GM19099 (cell line): Measurements from ENCODE around the gene PLD5.

ENCODE experiments used
- POLR2A ChIP-seq: IDR thresholded peaks from 3 replicates; pipeline ENCODE4 v1.6.1; 2011; ENCODE audit warnings: low read depth; ENCODE audit not compliant: insufficient read length; ENCODE audit errors: extremely low read depth

Gene PLD5

DNA sequence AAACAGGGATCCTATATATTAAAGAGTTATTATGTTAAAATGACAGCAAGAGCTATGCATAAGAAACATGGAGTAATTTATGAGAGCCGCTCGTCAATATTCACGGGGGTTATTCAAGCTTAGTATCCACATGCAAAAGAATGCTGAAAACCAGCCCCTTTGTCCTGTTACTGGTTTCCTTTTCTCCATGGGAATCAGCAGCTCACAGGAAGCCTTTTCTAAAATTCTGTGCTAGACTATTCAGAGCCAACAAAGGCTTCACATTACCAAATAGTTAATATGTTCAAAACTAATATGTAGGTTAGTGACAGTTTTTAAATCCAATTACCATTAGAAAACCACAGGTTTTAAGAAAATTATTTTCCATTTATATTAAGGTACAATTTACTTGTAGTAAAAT is 300.0 kb downstream of the PLD5 start:
- no peak for TF ChIP-seq POLR2A

DNA sequence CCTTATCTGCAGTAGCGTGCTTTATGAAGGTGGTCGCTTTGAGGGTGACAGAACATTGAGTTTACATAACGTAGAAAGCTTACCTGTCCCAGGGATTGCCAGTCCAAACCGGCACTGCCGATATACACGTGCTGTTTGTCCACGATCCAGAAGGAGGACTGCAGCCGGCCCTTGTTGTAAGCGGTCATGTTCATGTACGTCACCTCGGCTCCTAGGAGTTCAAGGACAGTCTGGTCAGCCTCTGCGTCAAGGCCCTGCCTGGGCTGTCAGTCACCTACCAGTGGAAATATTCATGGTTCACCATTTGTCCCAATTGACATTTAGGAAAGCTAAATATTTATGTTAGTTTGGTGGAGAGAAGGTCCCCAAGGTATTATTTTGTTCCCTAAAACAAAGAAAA is 304.6 kb downstream of the PLD5 start:
- no peak for TF ChIP-seq POLR2A

DNA sequence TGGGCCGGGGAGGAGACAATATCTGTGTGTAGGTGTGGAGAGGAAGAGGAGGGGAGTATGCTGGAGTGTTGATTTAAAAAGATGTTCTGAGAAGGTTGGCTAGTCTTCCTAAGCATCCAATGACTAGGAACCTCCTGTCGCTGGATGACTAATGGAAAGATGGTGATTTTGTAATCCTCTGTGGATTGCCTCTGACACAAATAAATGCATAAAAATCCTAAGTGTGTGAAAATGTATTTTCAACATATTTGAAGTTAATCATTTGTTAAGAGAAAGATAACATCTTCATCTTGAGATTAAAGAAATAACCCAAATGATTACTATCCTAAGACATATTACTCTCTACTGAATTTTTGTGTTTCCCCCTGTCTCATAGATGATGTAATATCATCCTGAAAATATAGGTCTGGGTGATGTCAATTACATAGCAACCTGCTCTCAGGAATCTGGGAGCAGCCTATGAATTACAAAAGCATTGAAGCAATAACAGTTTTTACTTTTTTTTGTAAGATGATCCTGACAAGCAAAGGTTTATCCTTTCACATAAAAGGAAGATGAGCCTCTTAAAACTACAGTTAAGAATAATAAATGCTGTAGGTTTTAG is 305.1 kb downstream of the PLD5 start:
- TF ChIP-seq POLR2A, result no peak

DNA sequence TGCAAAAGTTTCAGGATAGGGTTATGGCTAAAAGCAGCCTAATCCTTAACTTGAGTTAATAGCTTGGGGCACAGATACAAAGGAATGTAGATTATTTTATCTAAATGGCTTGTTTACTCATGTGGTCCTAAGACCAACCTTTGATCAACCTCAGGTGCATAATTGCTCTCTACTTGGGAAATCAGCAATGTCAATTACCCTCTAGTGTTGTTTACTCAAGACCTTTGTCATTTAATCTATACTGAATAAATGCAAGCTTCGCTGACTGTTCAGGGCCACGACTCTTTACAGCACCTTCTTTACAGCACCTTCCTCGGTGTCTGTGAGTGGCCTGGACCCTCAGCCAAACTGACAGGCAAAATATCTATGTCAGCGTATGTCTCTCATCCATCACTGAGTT is 308.1 kb downstream of the PLD5 start:
- TF ChIP-seq POLR2A, result no peak

DNA sequence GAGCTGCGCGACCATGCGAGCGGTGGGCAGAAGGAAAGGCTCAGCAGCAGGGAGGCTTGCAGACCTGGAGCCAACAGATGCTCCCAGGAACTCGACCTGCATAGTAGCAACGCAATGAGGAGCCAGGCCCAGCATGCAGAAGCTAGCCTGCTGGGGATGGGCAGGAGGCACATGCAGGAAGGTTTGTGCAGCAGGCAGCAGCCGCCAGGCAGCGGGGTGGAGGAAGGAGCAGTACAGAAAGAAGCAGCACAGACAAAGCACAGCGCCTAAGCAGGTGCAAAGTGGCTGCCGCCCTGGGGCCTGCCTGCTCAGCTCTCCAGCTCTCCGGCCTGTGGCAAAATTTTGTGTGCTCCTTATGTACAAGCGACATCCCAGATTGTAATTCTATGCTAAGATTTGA is 312.1 kb downstream of the PLD5 start:
- no peak for TF ChIP-seq POLR2A

DNA sequence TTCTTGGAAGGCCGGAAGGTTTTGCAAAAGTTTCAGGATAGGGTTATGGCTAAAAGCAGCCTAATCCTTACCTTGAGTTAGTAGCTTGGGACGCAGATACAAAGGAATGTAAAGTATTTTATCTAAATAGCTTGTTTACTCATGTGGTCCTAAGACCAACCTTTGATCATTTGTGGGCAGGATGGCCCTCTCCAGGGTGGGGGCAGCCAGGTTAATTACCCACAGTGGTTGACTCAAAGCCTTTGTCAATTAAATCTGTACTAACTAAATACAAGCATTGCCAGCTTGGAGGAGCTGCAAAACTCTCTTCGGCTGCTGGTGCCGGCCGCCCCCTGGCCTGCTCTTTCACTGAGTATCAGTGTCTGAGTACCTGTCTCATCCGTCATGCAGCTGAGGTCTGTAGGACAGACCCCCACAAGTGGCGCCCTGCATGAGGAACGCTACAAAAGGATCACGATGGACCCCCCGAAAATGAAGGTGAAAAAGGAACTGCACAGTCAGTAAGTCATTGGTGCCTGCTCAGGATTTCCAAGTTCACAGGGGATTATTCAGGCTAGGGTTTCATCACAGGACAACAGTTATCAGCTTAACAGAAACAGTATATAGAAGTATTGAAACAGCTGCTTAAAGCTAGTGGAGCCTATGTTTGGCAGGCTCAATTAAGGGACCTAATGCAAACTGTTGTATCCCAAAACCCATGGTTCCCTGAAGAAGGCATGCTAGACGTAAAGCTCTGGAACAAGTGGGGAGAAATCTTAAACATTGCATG is 313.1 kb downstream of the PLD5 start:
- TF ChIP-seq POLR2A, result no peak

DNA sequence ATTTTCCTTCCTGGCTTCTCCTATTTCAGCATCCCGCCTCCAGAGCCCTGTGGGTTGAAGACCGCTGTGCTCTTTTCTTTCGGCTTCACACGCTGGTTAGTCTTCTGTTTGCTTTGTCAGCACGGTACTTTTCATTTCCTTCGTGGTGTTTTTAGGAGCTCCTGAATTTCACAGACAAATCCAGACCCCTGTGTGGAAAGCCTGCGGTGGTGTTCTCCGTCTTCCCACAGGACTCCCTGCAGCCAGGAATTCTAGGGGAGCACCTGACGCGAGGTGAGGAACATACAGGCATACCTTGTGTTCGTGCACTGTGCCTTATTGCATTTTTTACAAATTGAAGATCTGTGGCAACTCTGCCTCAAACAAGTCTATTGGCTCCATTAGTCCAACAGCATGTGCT is 315.4 kb downstream of the PLD5 start:
- TF ChIP-seq POLR2A, result no peak

- no peak for TF ChIP-seq POLR2A
Measured at GRCh38 chr1:242208021-242208420, 316.5 kb downstream of the PLD5 start.

- TF ChIP-seq POLR2A, result no peak
Measured at GRCh38 chr1:242206994-242207393, 317.5 kb downstream of the PLD5 start.

DNA sequence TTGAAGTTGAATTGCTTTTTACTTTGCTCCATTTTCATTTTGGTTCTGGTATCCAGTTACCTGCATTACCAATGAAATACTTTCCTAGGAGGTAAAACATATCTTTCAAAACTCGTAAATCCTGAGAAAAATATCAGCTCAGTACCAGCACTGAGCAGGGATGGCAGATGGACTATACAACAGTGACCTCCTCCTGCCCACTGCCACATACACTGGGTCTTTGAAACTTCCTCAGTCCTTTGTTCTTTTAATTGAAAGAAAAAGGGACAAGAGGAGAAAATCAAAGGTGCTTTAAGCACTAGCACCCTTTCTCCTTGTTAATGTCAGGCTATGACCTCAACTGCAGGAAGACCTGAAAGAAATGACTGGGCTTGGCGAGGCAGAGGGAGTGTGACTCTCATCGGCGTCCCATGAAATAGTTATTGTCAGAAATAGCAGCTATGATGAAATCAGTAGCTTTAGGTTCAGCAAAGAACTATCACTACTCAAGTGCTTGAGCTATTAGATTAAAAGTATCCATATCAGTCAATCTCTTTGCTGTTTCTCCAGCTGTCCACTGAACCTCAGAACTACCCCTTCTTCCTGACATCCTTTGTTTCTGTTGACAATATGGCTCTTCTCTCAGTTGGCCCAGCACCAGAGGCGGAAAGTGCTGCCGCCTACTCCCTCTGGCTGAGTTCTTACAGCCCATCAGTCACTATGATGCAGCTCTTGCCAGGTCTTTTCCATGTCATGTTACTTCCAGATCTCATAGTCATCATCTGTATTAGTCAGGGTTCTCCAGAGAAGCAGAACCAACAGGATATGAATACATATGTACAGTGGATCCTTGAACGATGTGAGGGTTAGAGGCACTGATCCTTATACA is 318.6 kb downstream of the PLD5 start:
- no peak for TF ChIP-seq POLR2A

GRCh38 chr1:242203262-242203661 is 321.2 kb downstream of the PLD5 start:
- TF ChIP-seq POLR2A, result no peak

- TF ChIP-seq POLR2A, result no peak
Measured at GRCh38 chr1:242201090-242201489, 323.4 kb downstream of the PLD5 start.

- TF ChIP-seq POLR2A, result no peak
Measured at GRCh38 chr1:242199776-242200458, 324.6 kb downstream of the PLD5 start.

- no peak for TF ChIP-seq POLR2A
Measured at GRCh38 chr1:242197907-242198820, 326.3 kb downstream of the PLD5 start.
